ENCODE data around the gene CCDC85C.

Gene CCDC85C

GRCh38 chr14:99519931-99520421 lies 84.0 kb downstream of the CCDC85C start:
- DNase-seq = no peak

- peak; percentile 15 for DNase-seq
Measured at GRCh38 chr14:99519347-99519881, 84.6 kb downstream of the CCDC85C start.

DNA sequence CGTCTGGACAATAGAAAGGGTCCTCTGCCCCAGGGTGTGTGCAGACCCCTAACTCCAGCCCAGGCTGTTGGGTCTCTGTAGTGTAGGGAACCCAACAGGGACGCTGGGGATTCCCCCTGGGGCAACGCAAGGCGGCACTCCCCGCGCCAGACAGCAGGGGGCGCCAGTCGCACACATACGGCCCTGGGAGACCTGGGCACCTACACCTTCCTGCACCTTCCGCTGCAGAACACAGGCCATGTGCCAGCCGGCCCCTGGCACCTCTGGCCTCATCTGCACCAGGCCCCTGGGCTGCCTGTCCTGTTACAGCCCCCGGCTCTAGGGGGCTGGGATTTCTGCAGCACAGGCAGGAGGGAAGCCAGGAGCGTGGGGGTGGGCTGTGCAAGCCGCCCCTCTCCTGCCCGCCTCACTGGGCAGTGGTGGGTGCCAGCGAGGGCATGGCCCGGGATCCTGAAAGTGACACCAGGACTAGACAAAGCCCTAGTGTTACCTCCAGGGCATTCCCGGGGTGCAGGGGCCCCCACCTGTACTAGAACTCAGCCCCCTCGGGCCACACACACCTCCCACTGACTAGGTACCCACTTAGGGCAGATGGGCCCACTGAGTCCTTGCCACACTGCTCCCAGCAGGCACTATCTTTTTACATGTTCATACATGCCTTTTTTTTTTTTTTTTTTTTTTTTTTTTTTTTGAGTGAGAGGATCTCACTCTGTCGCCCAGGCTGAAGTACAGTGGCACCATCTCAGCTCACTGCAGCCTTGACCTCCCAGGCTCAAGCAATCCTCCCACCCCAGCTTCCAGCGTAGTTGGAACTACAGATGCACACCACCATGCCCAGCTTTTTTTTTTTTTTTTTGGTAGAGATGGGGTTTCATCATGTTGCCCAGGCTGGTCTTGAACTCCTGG lies 85.3 kb downstream of the CCDC85C start:
- peak; percentile 49 for DNase-seq

DNA sequence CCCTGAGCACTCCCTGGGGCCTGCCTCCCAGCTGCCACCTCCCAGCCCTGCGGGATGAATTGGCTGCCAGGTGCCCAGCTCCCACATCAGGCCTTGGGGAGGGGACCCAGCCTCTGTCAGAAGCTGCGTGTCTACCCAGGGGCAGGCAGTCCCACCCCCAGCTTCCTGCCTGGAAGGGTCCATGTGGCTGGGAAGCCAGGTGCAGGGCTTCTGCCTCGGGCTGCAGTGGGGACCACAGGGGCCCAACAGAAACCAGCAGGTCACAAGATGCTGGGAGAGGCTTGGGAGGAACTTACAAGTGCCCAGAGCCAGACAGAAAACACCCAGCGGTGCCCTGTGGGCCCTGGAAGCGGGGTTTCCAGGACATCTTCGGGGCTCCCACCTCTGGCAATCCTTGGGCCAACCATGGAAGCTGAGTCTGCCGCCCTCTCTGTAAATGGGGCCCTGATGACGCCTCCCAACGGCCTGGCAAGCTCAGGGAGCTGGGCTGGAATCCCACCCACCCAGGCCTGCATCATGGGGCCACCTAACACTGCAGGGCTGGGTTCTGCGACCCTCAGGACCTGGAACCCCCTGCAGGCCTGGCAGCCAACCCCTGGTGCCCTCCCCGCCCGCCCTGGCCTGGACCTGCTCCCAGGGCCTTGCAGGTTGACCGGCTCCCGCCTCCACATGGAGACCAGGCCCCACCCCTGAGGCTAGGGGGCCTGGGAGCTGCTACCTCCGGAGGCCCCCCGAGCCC lies 86.2 kb downstream of the CCDC85C start:
- DNase-seq = no peak

GRCh38 chr14:99516871-99517642 lies 87.0 kb downstream of the CCDC85C start:
- no peak for DNase-seq

GRCh38 chr14:99516156-99516870 lies 87.7 kb downstream of the CCDC85C start:
- no peak for DNase-seq

- no peak for DNase-seq
Measured at GRCh38 chr14:99515301-99516155, 88.5 kb downstream of the CCDC85C start.

- no peak for DNase-seq
Measured at GRCh38 chr14:99514552-99515300, 89.3 kb downstream of the CCDC85C start.

- DNase-seq = no peak
Measured at GRCh38 chr14:99513946-99514551, 90.0 kb downstream of the CCDC85C start.

GRCh38 chr14:99513183-99513694 lies 90.8 kb downstream of the CCDC85C start:
- DNase-seq = no peak

DNA sequence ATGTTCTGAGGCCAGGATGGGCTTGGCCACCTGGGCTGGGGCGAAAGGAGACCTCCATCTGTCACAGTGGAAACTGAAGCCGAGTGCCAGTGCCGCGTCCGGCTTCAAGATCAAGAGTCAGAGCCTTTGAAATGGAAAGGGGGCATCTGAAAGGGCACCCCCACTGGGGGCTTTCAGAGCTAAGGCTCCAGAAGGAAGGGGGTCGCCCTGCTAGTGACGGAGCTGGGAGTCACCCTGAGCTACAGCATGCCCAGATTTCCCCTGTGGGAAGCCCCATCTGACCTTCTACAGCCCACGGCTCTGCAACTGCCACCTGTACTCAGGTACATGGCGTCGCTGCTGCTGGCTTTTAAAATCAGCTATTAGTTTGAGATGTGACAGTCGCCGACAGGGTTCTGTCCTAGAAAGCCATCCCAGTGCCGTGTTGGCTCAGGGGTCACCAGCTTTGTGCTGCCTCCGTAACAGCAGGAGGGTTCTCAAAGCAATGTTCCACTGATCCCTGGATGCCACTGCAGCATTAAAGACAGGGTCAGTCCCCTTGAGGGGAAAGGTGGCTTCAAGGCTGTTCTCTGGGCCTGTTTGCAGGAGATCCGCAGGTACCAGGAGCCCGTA lies 91.3 kb downstream of the CCDC85C start:
- DNase-seq = no peak

DNA sequence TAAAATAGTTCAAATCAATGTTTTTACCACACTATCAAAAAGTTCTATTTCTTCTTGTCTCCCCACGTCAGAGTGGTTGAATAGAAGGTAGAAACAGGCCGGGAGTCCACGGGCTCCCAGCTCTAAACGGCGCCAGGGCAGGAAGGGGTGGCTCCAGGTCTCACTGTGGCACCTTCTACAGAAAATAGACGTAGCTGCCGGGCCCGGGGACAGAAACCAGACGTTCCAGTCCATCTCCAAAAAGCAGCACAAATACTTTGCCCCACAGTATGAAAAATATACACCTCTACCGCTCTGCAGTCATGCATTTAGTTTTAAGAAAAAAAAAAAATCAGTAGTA lies 91.9 kb downstream of the CCDC85C start:
- no peak for DNase-seq

DNA sequence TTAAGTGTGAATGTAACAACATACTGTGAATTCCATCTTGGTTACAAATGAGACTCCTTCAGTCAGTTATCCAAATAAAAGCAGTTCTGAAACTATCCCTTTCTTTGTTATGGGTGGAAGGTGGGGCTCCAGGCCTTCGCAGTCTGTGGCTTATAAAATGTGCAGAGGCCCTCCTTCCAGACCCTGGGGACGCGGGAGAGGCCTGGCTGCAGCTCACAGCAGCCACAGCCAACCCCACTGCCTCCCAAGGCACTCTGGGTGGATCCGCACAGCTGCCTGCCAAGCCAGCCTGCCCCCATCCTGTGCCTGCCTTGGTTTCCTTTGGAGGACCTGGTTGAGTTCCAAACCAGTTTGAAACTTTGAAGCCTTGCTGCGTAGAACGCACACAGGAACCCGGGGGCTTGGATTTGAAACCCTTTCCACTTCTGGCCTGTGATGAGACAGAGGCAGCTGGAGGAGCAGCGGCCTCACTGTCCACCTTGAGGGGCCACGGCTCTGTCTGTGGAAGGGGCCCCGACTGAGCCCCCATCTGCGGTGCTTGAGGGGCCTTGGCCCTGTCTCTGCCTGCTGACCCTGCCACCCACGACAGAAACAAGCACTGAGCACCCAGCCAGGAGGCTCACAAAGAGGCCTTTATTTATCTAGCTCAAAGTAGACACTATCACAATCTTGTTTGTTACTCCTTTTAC lies 92.4 kb downstream of the CCDC85C start:
- no peak for DNase-seq

- DNase-seq = no peak
Measured at GRCh38 chr14:99510556-99511139, 93.4 kb downstream of the CCDC85C start.

DNA sequence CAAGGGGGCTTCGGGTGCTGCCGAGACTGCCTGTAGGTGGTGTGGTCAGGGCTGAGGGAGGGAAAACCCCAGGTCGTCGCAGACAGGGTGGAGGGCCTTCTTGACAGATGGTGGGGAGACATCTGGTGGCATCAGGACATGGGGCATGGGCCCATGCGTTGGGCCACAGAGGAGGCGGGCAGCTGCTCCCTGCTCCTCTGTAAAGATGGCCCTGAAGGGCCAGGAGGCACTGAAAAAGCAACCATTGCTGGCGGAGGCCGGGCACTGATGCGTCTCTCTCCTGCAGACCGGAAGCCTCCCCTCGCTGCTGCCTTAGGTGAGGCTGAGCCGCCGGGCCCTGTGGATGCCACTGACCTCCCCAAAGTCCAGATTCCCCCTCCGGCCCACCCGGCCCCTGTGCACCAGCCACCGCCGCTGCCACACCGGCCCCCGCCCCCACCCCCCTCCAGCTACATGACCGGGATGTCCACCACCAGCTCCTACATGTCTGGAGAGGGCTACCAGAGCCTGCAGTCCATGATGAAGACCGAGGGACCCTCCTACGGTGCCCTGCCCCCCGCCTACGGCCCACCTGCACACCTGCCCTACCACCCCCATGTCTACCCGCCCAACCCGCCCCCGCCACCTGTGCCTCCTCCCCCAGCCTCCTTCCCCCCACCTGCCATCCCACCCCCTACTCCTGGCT lies 94.0 kb downstream of the CCDC85C start:
- no peak for DNase-seq

- no peak for DNase-seq
Measured at GRCh38 chr14:99508896-99509629, 94.9 kb downstream of the CCDC85C start.
